HL-60 (cell line): Measurements from ENCODE around the gene CDC25A.

ENCODE experiments used
- TF ChIP-seq, protein P1 (sequence below): IDR thresholded peaks from 2 replicates; pipeline ENCODE4 v1.6.1; 2012; ENCODE audit warnings: low read depth; ENCODE audit not compliant: insufficient replicate concordance
- TF ChIP-seq, protein P2 (sequence below): IDR thresholded peaks from one replicate; pipeline ENCODE4 v1.5.1; 2011; ENCODE audit warnings: low read length, control low read depth, inconsistent platforms; ENCODE audit not compliant: insufficient read depth

DNA sequence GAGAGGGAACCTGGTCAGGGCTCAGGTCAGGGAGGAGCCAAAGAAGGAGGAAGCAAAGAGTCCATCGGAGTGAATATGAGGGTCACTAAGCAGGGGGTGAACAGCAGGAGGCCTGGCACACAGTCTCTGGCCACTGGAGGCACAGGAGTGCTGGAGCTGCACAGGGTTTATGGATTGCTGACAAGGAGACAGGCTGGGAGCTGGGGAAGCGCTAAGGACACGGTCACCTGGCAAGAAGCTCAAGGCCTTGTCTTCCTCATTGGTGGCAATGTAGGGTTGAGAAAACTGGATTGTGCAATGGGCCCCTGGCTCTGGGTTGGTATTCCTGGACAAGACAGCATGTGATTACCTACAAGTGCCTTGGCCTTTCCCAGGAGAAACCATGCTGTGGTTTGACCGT lies 29.2 kb upstream of the CDC25A start:
- TF ChIP-seq, protein P1, sequence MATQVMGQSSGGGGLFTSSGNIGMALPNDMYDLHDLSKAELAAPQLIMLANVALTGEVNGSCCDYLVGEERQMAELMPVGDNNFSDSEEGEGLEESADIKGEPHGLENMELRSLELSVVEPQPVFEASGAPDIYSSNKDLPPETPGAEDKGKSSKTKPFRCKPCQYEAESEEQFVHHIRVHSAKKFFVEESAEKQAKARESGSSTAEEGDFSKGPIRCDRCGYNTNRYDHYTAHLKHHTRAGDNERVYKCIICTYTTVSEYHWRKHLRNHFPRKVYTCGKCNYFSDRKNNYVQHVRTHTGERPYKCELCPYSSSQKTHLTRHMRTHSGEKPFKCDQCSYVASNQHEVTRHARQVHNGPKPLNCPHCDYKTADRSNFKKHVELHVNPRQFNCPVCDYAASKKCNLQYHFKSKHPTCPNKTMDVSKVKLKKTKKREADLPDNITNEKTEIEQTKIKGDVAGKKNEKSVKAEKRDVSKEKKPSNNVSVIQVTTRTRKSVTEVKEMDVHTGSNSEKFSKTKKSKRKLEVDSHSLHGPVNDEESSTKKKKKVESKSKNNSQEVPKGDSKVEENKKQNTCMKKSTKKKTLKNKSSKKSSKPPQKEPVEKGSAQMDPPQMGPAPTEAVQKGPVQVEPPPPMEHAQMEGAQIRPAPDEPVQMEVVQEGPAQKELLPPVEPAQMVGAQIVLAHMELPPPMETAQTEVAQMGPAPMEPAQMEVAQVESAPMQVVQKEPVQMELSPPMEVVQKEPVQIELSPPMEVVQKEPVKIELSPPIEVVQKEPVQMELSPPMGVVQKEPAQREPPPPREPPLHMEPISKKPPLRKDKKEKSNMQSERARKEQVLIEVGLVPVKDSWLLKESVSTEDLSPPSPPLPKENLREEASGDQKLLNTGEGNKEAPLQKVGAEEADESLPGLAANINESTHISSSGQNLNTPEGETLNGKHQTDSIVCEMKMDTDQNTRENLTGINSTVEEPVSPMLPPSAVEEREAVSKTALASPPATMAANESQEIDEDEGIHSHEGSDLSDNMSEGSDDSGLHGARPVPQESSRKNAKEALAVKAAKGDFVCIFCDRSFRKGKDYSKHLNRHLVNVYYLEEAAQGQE, result no peak
- TF ChIP-seq, protein P2, sequence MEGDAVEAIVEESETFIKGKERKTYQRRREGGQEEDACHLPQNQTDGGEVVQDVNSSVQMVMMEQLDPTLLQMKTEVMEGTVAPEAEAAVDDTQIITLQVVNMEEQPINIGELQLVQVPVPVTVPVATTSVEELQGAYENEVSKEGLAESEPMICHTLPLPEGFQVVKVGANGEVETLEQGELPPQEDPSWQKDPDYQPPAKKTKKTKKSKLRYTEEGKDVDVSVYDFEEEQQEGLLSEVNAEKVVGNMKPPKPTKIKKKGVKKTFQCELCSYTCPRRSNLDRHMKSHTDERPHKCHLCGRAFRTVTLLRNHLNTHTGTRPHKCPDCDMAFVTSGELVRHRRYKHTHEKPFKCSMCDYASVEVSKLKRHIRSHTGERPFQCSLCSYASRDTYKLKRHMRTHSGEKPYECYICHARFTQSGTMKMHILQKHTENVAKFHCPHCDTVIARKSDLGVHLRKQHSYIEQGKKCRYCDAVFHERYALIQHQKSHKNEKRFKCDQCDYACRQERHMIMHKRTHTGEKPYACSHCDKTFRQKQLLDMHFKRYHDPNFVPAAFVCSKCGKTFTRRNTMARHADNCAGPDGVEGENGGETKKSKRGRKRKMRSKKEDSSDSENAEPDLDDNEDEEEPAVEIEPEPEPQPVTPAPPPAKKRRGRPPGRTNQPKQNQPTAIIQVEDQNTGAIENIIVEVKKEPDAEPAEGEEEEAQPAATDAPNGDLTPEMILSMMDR, result no peak
